HG02970 (cell line): ENCODE results near the gene FAM78B.

Experiments used
- ATAC-seq: cut with Tn5 transposase; IDR thresholded peaks from one replicate; pipeline ENCODE4 v1.9.1; 2021; ENCODE audit warnings: mild to moderate bottlenecking, moderate library complexity, moderate number of reproducible peaks; ENCODE audit not compliant: unreplicated experiment, low FRiP score

The FAM78B gene

DNA sequence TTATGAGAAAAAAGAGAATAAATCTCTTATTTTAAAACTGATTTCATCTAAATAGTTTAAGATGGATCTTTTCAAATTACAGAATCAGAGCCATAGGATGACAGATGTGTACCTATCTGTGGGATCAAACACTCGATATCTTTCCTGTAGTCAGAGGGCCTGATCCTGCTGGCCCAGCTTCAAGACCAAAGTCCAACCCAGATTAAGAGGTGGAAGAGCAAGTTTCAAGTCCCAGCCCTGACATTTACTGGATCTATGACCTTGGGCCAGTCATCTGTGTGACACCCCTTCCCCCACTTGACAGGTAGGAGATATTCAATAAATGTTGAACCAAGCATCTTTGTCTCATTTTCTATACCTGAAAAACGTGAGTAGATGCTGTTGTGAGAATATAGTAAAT, 140.7 kb downstream of the FAM78B start:
- no peak for ATAC-seq

DNA sequence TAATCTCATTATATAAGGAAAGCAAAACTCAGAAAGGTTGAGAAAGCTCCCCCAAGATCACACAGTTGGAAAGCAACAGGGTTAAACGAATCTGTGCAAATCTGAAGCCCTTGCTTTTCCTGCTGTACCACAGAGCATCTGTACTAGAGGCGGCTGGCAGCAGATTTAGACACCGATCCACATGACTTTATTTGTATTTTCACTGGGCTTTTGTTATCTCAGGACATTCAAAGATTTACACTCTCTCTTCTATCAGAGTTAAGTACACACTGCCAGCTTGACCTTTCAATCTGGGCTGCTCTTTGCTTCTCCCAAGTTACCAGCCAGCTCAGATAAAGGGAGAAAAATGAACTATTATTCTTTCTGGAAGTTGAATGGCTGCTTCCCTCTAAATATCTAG, 146.6 kb downstream of the FAM78B start:
- ATAC-seq: no peak
